CD4-positive, alpha-beta T cell (primary cell): ENCODE results near the gene PRR18. TPM values are rescaled to one million over a fixed set of nuclear protein-coding genes. Genes with fewer than 3 reads are reported as not detected.

Source experiments
- ATAC-seq: fragments of 200-7000 bp; cut with Tn5 transposase; one replicate; pipeline ENCODE4 v1.10.0; 2022; ENCODE audit warnings: mild to moderate bottlenecking; ENCODE audit not compliant: poor library complexity
- CTCF ChIA-PET: fragments of 350-600 bp; sonication (Branson Sonifier 250); formaldehyde crosslinking; loops from one replicate; lab custom pipeline; 2021; ENCODE audit warnings: antibody characterized with exemption, inconsistent platforms; lab: Charles Lee
- POLR2A ChIA-PET: fragments of 350-600 bp; sonication (Branson Sonifier 250); formaldehyde crosslinking; loops from one replicate; lab custom pipeline; 2021; ENCODE audit warnings: antibody characterized with exemption, inconsistent platforms; lab: Charles Lee
- DNase-seq, 14 experiments: peaks; one replicate each; pipeline ENCODE4 v3.0.0-alpha.2; 2013 to 2020; ENCODE audit warnings: mixed read lengths in 2 of 14
- H3K27ac ChIP-seq, 2 donors: one replicate each; pipeline versions ENCODE4 v1.5.1 to v1.7.0; 2013; ENCODE audit warnings: low read length in 2 of 2, low read depth in 1 of 2, mild to moderate bottlenecking in 1 of 2
- H3K27me3 ChIP-seq, 2 experiments: 1 replicate in 1 of 2; 2 replicates in 1 of 2; pipeline versions ENCODE4 v1.6.1 to v1.7.0; 2013; ENCODE audit warnings: low read length in 2 of 2, control low read depth in 1 of 2, mild to moderate bottlenecking in 1 of 2, moderate library complexity in 1 of 2; ENCODE audit not compliant: insufficient read depth in 2 of 2, control insufficient read depth in 1 of 2
- H3K36me3 ChIP-seq: one replicate; pipeline ENCODE4 v1.6.1; 2013; ENCODE audit warnings: low read length, control low read depth; ENCODE audit not compliant: insufficient read depth
- H3K4me1 ChIP-seq: one replicate; pipeline ENCODE4 v1.6.1; 2013; ENCODE audit warnings: low read length, control low read depth; ENCODE audit not compliant: insufficient read depth
- H3K4me3 ChIP-seq: one replicate; pipeline ENCODE4 v1.5.1; 2013; ENCODE audit warnings: mild to moderate bottlenecking, low read length, moderate library complexity
- H3K9me3 ChIP-seq, 2 experiments: 1 replicate in 1 of 2; 2 replicates in 1 of 2; pipeline versions ENCODE4 v1.6.1 to v1.7.0; 2013; ENCODE audit warnings: low read length in 2 of 2, mild to moderate bottlenecking in 2 of 2, control low read depth in 1 of 2, moderate library complexity in 1 of 2; ENCODE audit not compliant: control insufficient read depth in 1 of 2, insufficient read depth in 1 of 2
- H3K27ac Mint-ChIP-seq: one replicate; pipeline ENCODE4 v1.8.0; 2020; ENCODE audit warnings: mixed read lengths
- H3K27me3 Mint-ChIP-seq: one replicate; pipeline ENCODE4 v1.8.0; 2021; ENCODE audit warnings: mixed read lengths
- H3K36me3 Mint-ChIP-seq: one replicate; pipeline ENCODE4 v1.8.0; 2021; ENCODE audit warnings: low read depth, mixed read lengths
- H3K4me1 Mint-ChIP-seq: one replicate; pipeline ENCODE4 v1.8.0; 2021; ENCODE audit warnings: low read depth, mixed read lengths
- H3K4me3 Mint-ChIP-seq: one replicate; pipeline ENCODE4 v1.8.0; 2020; ENCODE audit warnings: mild to moderate bottlenecking, mixed read lengths
- H3K9me3 Mint-ChIP-seq: one replicate; pipeline ENCODE4 v1.8.0; 2020; ENCODE audit warnings: mixed read lengths
- intact Hi-C, 2 experiments: fragments of 100-400 bp; cut with DNase I in 1 of 2; cut with micrococcal nuclease in 1 of 2; formaldehyde crosslinking; loops; one replicate each; pipeline versions ENCODE4 v1.15.1 to v1.9.0; 2023 to 2025; cut with DNase I, micrococcal nuclease
- total RNA-seq, 174 experiments: library from RNA in 2 of 174; stranded (reverse) in 2 of 174; gene quantifications; one replicate each; pipeline ENCODE4 v1.2.3 and lab custom pipeline; 2021 to 2026
- TF ChIP-seq, protein P1 (sequence below): fragments of 200-600 bp; IDR thresholded peaks from one replicate; pipeline ENCODE4 v1.8.0; 2022; ENCODE audit warnings: antibody characterized with exemption, mild to moderate bottlenecking

Gene PRR18
- total RNA-seq, 2 experiments from 2014 or later: not detected

GRCh38 chr6:166323395-166323794 is 15.2 kb upstream of the PRR18 start:
- no peak overlapping the region for H3K4me3 ChIP-seq
- no peaks in the 10 kb centered on the region for H3K27me3 Mint-ChIP-seq
- no peak for DNase-seq
- no peaks in the 10 kb centered on the region for H3K4me1 Mint-ChIP-seq
- H3K4me3 Mint-ChIP-seq: no peak overlapping the region
- H3K27ac ChIP-seq: no peak overlapping the region
- H3K9me3 ChIP-seq: no peaks in the 10 kb centered on the region
- peaks cover 70% of the 10 kb centered on the region for H3K36me3 ChIP-seq
- TF ChIP-seq, protein P1, sequence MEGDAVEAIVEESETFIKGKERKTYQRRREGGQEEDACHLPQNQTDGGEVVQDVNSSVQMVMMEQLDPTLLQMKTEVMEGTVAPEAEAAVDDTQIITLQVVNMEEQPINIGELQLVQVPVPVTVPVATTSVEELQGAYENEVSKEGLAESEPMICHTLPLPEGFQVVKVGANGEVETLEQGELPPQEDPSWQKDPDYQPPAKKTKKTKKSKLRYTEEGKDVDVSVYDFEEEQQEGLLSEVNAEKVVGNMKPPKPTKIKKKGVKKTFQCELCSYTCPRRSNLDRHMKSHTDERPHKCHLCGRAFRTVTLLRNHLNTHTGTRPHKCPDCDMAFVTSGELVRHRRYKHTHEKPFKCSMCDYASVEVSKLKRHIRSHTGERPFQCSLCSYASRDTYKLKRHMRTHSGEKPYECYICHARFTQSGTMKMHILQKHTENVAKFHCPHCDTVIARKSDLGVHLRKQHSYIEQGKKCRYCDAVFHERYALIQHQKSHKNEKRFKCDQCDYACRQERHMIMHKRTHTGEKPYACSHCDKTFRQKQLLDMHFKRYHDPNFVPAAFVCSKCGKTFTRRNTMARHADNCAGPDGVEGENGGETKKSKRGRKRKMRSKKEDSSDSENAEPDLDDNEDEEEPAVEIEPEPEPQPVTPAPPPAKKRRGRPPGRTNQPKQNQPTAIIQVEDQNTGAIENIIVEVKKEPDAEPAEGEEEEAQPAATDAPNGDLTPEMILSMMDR: no peak
- no peak overlapping the region for H3K27ac Mint-ChIP-seq
- no peak for ATAC-seq
- intact Hi-C loops: no loop called here
- H3K9me3 Mint-ChIP-seq: no peaks in the 10 kb centered on the region
- H3K36me3 Mint-ChIP-seq: peaks cover 76% of the 10 kb centered on the region
- no peaks in the 10 kb centered on the region for H3K27me3 ChIP-seq
- no peaks in the 10 kb centered on the region for H3K4me1 ChIP-seq
- CTCF ChIA-PET: no interaction called here
- POLR2A ChIA-PET: no interaction called here

- no peaks in the 10 kb centered on the region for H3K9me3 ChIP-seq
- no peak overlapping the region for H3K27ac Mint-ChIP-seq
- H3K4me1 ChIP-seq: no peaks in the 10 kb centered on the region
- TF ChIP-seq, protein P1: no peak
- no peaks in the 10 kb centered on the region for H3K9me3 Mint-ChIP-seq
- no peak overlapping the region for H3K4me3 ChIP-seq
- H3K27ac ChIP-seq: no peak overlapping the region
- CTCF ChIA-PET: no interaction called here
- no peak for ATAC-seq
- H3K4me3 Mint-ChIP-seq: no peak overlapping the region
- H3K4me1 Mint-ChIP-seq: no peaks in the 10 kb centered on the region
- no peaks in the 10 kb centered on the region for H3K27me3 Mint-ChIP-seq
- intact Hi-C loops: no loop called here
- peaks cover 35% of the 10 kb centered on the region for H3K36me3 Mint-ChIP-seq
- peaks cover 36% of the 10 kb centered on the region for H3K36me3 ChIP-seq
- H3K27me3 ChIP-seq: no peaks in the 10 kb centered on the region
- POLR2A ChIA-PET: no interaction called here
- DNase-seq: no peak
Measured at GRCh38 chr6:166318649-166319600, 10.7 kb upstream of the PRR18 start.

DNA sequence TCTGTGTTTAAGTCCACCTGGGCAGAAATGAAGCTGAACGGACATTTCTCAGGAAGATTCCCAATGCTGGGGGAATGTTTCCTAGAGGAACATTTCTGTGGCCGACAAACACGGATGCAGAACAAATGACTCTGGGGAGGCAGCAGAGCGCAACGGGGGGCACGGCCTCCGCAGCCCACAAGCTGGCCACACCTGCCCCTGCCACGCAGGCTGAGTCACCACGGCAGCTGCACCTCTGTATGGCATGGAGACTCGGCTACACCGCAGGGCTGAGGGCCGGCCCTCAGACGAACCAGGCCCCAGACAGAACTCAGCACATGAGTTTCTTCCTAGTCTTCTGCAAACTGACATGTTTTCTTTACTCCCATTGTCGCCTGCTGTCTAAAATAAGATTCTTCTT is 10.0 kb upstream of the PRR18 start:
- H3K36me3 ChIP-seq: peaks cover 29% of the 10 kb centered on the region
- no peak for DNase-seq
- ChIA-PET CTCF (no interaction called here), POLR2A (no interaction called here)
- no peak overlapping the region for H3K27ac Mint-ChIP-seq
- ATAC-seq: no peak
- H3K4me3 Mint-ChIP-seq: no peak overlapping the region
- intact Hi-C loops: no loop called here
- no peaks in the 10 kb centered on the region for H3K4me1 Mint-ChIP-seq
- no peaks in the 10 kb centered on the region for H3K9me3 Mint-ChIP-seq
- peaks cover 28% of the 10 kb centered on the region for H3K36me3 Mint-ChIP-seq
- no peaks in the 10 kb centered on the region for H3K4me1 ChIP-seq
- TF ChIP-seq, protein P1: no peak
- no peak overlapping the region for H3K27ac ChIP-seq
- no peaks in the 10 kb centered on the region for H3K27me3 Mint-ChIP-seq
- no peaks in the 10 kb centered on the region for H3K27me3 ChIP-seq
- no peak overlapping the region for H3K4me3 ChIP-seq
- no peaks in the 10 kb centered on the region for H3K9me3 ChIP-seq
